Measurements from ENCODE around the gene LAPTM5.

- TF ChIP-seq CTCF (IDR thresholded peaks at IDR 0.05), result no peak
- no peak for TF ChIP-seq POLR2AphosphoS5 (IDR thresholded peaks at IDR 0.05)
- TF ChIP-seq POLR2A (IDR thresholded peaks at IDR 0.05), result no peak
- TF ChIP-seq EP300 (IDR thresholded peaks at IDR 0.05), result no peak
Measured at GRCh38 chr1:30708361-30708728, 49.2 kb downstream of the LAPTM5 start.

All from upper lobe of left lung (tissue), 4 donors.